ENCODE measurements around the gene NKAPL.

GRCh38 chr6:28226460-28226859, 32.6 kb upstream of the NKAPL start:
- TF ChIP-seq POLR2A (IDR thresholded peaks at IDR 0.05) (no peak), CTCF (IDR thresholded peaks at IDR 0.05) (no peak), POLR2AphosphoS5 (IDR thresholded peaks at IDR 0.05) (no peak)
